A549 (cell line): Measurements from ENCODE around the gene ZNF384.

Experiments
- CTCF ChIP-seq: fragments of >200 bp; sonication (Bioruptor Twin); formaldehyde crosslinking; IDR thresholded peaks from 3 replicates; pipeline ENCODE4 v1.5.1; 2016
- JUNB ChIP-seq: fragments of >200 bp; sonication (Bioruptor Twin); formaldehyde crosslinking; IDR thresholded peaks from 2 replicates; pipeline ENCODE4 v1.6.1; 2016

- TF ChIP-seq CTCF (no peak), JUNB (no peak)
Measured at GRCh38 chr12:6699259-6699988, 10.2 kb upstream of the ZNF384 start.
